Epithelial cell of umbilical artery (primary cell): Measurements from ENCODE around the gene H2BW2. TPM values are rescaled to one million over a fixed set of nuclear protein-coding genes. Genes with fewer than 3 reads are reported as not detected.

Experiments
- total RNA-seq: library from RNA; depleted of rRNA; stranded (reverse); fragments of >200 nt; gene quantifications from 2 replicates; pipeline ENCODE4 v1.2.3, GENCODE V29; 2014

Gene H2BW2
- total RNA-seq: not detected in 2 replicates

GRCh38 chrX:104039689-104040505 is at the start of gene H2BW2:
H2BW2 (plus strand) TSS chrX:104039956; CDS start chrX:104039995, 39 bp downstream.

GRCh38 chrX:104013606-104014005 is 26.1 kb upstream of the H2BW2 start, which contains the start of gene H2BW1:
H2BW1 (minus strand) TSS chrX:104013708; CDS start chrX:104013576, 132 bp downstream.

GRCh38 chrX:104075778-104076445 is 36.2 kb downstream of the H2BW2 start, which contains the start of gene TMSB15C:
TMSB15C (minus strand) TSS chrX:104076236.

Other genes with a start within 250 kb of the H2BW2 start
- 0.15 and 0.32 TPM in 2 replicates for gene RAB9B, start 207.7 kb upstream of the H2BW2 start, total RNA-seq
- gene TMSB15B, start 77.3 kb upstream of the H2BW2 start, total RNA-seq: 8.4 and 10.7 TPM in 2 replicates
- not detected in 2 replicates for gene H2BW1, start 26.2 kb upstream of the H2BW2 start, total RNA-seq
- gene TMSB15C, start 36.3 kb downstream of the H2BW2 start, total RNA-seq: 3.2 and 6.5 TPM in 2 replicates
- 1.3 and 2.9 TPM in 2 replicates for gene ZCCHC18, start 72.6 kb downstream of the H2BW2 start, total RNA-seq
- gene SLC25A53, start 117.1 kb downstream of the H2BW2 start, total RNA-seq: 4.9 and 8.4 TPM in 2 replicates
- gene FAM199X, start 126.5 kb downstream of the H2BW2 start, total RNA-seq: 28.3 and 31.3 TPM in 2 replicates
- not detected in 2 replicates for gene ESX1, start 215.0 kb downstream of the H2BW2 start, total RNA-seq